ENCODE results near the gene RHCE. TPM values are rescaled to one million over a fixed set of nuclear protein-coding genes. Genes with fewer than 3 reads are reported as not detected.

Gene RHCE
- total and polyA plus RNA-seq, 9 of the 15 experiments (the other 6 are each of a cell fraction or from before 2014, with no cell fraction given): 5.4 to 31.5 (median 12.6) TPM

GRCh38 chr1:25355841-25356395 lies 64.7 kb downstream of the RHCE start (continued):
- peak; percentile 31; the same call in 1 of the 2 replicates for TF ChIP-seq CREB3L1 (IDR thresholded peaks at IDR 0.05; ENCODE audit: borderline replicate concordance, low read depth)
- TF ChIP-seq, protein P1, sequence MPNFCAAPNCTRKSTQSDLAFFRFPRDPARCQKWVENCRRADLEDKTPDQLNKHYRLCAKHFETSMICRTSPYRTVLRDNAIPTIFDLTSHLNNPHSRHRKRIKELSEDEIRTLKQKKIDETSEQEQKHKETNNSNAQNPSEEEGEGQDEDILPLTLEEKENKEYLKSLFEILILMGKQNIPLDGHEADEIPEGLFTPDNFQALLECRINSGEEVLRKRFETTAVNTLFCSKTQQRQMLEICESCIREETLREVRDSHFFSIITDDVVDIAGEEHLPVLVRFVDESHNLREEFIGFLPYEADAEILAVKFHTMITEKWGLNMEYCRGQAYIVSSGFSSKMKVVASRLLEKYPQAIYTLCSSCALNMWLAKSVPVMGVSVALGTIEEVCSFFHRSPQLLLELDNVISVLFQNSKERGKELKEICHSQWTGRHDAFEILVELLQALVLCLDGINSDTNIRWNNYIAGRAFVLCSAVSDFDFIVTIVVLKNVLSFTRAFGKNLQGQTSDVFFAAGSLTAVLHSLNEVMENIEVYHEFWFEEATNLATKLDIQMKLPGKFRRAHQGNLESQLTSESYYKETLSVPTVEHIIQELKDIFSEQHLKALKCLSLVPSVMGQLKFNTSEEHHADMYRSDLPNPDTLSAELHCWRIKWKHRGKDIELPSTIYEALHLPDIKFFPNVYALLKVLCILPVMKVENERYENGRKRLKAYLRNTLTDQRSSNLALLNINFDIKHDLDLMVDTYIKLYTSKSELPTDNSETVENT (CRISPR knock-in tag; IDR thresholded peaks at IDR 0.05): no peak
- 0 out of 2 replicates have a peak, but pooled peaks have one; percentile 45 for TF ChIP-seq FOXJ2 (tag; IDR thresholded peaks at IDR 0.05)
- no peak for TF ChIP-seq ZNF408 (CRISPR knock-in tag; IDR thresholded peaks at IDR 0.05; ENCODE audit: low read depth)
- no peak for TF ChIP-seq HNRNPL (IDR thresholded peaks at IDR 0.05; ENCODE audit: low read depth, low read length)
- no peak for TF ChIP-seq ZBTB34 (CRISPR knock-in tag; IDR thresholded peaks at IDR 0.05)
- no peak for TF ChIP-seq RFX7 (CRISPR knock-in tag; IDR thresholded peaks at IDR 0.05)
- TF ChIP-seq, protein P2, sequence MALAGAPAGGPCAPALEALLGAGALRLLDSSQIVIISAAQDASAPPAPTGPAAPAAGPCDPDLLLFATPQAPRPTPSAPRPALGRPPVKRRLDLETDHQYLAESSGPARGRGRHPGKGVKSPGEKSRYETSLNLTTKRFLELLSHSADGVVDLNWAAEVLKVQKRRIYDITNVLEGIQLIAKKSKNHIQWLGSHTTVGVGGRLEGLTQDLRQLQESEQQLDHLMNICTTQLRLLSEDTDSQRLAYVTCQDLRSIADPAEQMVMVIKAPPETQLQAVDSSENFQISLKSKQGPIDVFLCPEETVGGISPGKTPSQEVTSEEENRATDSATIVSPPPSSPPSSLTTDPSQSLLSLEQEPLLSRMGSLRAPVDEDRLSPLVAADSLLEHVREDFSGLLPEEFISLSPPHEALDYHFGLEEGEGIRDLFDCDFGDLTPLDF (CRISPR knock-in tag; IDR thresholded peaks at IDR 0.05): no peak
- no peak for TF ChIP-seq ZNF830 (CRISPR knock-in tag; IDR thresholded peaks at IDR 0.05)
- peak; percentile 79 for TF ChIP-seq ARID1B (IDR thresholded peaks at IDR 0.05)
- TF ChIP-seq IRF2 (CRISPR knock-in tag; IDR thresholded peaks at IDR 0.05): no peak
- TF ChIP-seq MTA1 (IDR thresholded peaks at IDR 0.05; ENCODE audit: borderline replicate concordance): peak; percentile 55; the same call in 1 of the 2 replicates
- TF ChIP-seq MTA3 (IDR thresholded peaks at IDR 0.05; ENCODE audit: borderline replicate concordance): 0 out of 2 replicates have a peak, but pooled peaks have one; percentile 28
- TF ChIP-seq HDAC2 (IDR thresholded peaks at IDR 0.05): peak; percentile 69; the same call in 1 of the 2 replicates
- no peak for TF ChIP-seq SIN3B (IDR thresholded peaks at IDR 0.05; ENCODE audit: low read depth)
- TF ChIP-seq, protein P3, sequence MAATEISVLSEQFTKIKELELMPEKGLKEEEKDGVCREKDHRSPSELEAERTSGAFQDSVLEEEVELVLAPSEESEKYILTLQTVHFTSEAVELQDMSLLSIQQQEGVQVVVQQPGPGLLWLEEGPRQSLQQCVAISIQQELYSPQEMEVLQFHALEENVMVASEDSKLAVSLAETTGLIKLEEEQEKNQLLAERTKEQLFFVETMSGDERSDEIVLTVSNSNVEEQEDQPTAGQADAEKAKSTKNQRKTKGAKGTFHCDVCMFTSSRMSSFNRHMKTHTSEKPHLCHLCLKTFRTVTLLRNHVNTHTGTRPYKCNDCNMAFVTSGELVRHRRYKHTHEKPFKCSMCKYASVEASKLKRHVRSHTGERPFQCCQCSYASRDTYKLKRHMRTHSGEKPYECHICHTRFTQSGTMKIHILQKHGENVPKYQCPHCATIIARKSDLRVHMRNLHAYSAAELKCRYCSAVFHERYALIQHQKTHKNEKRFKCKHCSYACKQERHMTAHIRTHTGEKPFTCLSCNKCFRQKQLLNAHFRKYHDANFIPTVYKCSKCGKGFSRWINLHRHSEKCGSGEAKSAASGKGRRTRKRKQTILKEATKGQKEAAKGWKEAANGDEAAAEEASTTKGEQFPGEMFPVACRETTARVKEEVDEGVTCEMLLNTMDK (IDR thresholded peaks at IDR 0.05; ENCODE audit: borderline replicate concordance, insufficient read depth, low read depth, low read length, poor library complexity, severe bottlenecking): no peak
- TF ChIP-seq ZNF707 (CRISPR knock-in tag; conservative IDR thresholded peaks at IDR 0.05): no peak
- peak; percentile 66; the same call in 1 of the 2 replicates for TF ChIP-seq ELF2 (CRISPR knock-in tag; IDR thresholded peaks at IDR 0.05)
- no peak for TF ChIP-seq SAP30 (IDR thresholded peaks at IDR 0.05; ENCODE audit: borderline replicate concordance, insufficient read depth, low read depth, low read length, poor library complexity, severe bottlenecking)
- TF ChIP-seq HDAC1 (IDR thresholded peaks at IDR 0.05): peak in 1 of 2 experiments; percentile 69; a peak in 1 of 4 replicates

Data from K562 (cell line).